Smooth muscle cell (in vitro differentiated cells): ENCODE measurements around the gene ZBTB43. TPM values are rescaled to one million over a fixed set of nuclear protein-coding genes. Genes with fewer than 3 reads are reported as not detected.

ENCODE experiments used
- DNase-seq: peaks from one replicate; lab custom pipeline; 2025; ENCODE audit not compliant: unreplicated experiment; lab: John Stamatoyannopoulos, UW
- H2AFZ ChIP-seq: fragments of 200-600 bp; sonication (generic); 2 replicates; pipeline ENCODE4 v1.6.0; 2016; ENCODE audit warnings: antibody characterized with exemption, low read depth, mild to moderate bottlenecking
- H3F3A ChIP-seq: fragments of 200-600 bp; sonication (generic); 2 replicates; pipeline ENCODE4 v1.6.0; 2017; ENCODE audit warnings: antibody characterized with exemption, low read depth
- H3K27ac ChIP-seq: fragments of 200-600 bp; sonication (generic); 2 replicates; pipeline ENCODE4 v1.5.1; 2016; ENCODE audit warnings: low read depth, mild to moderate bottlenecking
- H3K27me3 ChIP-seq: fragments of 200-600 bp; sonication (generic); 2 replicates; pipeline ENCODE4 v1.6.1; 2016; ENCODE audit warnings: low read depth, mild to moderate bottlenecking
- H3K36me3 ChIP-seq: fragments of 200-600 bp; sonication (generic); 2 replicates; pipeline ENCODE4 v1.5.1; 2016; ENCODE audit warnings: low read depth
- H3K4me1 ChIP-seq: fragments of 200-600 bp; sonication (generic); 2 replicates; pipeline ENCODE4 v1.5.1; 2016; ENCODE audit warnings: low read depth
- H3K4me2 ChIP-seq: fragments of 200-600 bp; sonication (generic); 2 replicates; pipeline ENCODE4 v1.6.0; 2016; ENCODE audit warnings: mild to moderate bottlenecking
- H3K4me3 ChIP-seq: fragments of 200-600 bp; sonication (generic); 2 replicates; pipeline ENCODE4 v1.5.1; 2016; ENCODE audit warnings: mild to moderate bottlenecking
- H3K79me2 ChIP-seq: fragments of 200-600 bp; sonication (generic); 2 replicates; pipeline ENCODE4 v1.6.0; 2016; ENCODE audit warnings: low read depth, mild to moderate bottlenecking
- H3K9ac ChIP-seq: fragments of 200-600 bp; sonication (generic); 2 replicates; pipeline ENCODE4 v1.6.0; 2016; ENCODE audit warnings: low read depth
- H3K9me3 ChIP-seq: fragments of 200-600 bp; sonication (generic); replicated peaks from 2 replicates; pipeline ENCODE4 v1.5.1; 2016; ENCODE audit warnings: low read depth
- H4K20me1 ChIP-seq: fragments of 200-600 bp; sonication (generic); 2 replicates; pipeline ENCODE4 v1.6.0; 2016; ENCODE audit warnings: low read depth
- WGBS: methylation state at CpG from one replicate; pipeline ENCODE4 v1.1.7; 2016; ENCODE audit warnings: low lambda C conversion rate; 5-methylcytosine and 5-hydroxymethylcytosine counted together
- polyA plus RNA-seq: library from polyadenylated mRNA; unstranded; fragments of >200 nt; fragmentation: Nextera tagmentation; extraction: Ambion mirVana; gene quantifications from 2 replicates; pipeline ENCODE4 v1.2.1, GENCODE V29; 2016
- total RNA-seq: library from RNA; depleted of rRNA; stranded (reverse); fragments of >200 nt; gene quantifications from 2 replicates; pipeline ENCODE4 v1.2.3, GENCODE V29; 2014
- TF ChIP-seq, protein P1 (sequence below): fragments of 200-600 bp; sonication (generic); IDR thresholded peaks from 2 replicates; pipeline ENCODE4 v1.5.1; 2017; ENCODE audit warnings: borderline replicate concordance, mild to moderate bottlenecking, antibody characterized with exemption; ENCODE audit not compliant: insufficient read depth, poor library complexity, severe bottlenecking

ZBTB43 gene
- total and polyA plus RNA-seq, 2 experiments from 2014 or later = 11.5 to 12.3 TPM

DNA sequence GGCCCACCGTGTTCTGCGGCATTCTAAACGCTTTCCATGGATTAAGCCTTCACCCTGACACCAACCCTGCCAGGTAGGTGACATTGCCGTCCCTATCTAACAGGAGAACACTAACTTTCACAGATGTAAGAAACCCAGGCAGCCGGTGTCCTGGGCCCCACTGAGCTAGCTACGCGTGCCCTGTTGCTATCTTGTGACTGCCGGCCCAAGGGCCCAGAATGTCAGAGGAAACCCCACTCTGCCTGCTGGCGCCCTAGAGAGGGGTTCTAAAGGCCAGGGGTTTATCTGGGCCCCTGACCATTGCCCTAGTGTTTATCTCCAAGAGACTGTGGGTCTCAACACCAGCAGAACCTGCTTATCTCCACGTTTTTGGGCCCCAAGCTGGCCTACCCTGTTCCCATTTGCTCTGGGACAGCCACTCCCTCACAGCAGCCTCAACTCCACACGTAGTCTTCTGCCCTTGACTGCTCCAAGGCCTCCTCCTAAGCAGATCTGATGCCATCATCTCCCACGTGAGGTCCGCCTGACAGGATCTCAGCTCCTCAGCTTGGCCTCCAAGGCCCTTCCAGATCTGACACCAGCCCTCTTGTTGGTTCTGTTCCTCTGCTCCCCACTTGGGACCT is 37.5 kb downstream of the ZBTB43 start:
- no peaks in the 10 kb centered on the region for H3K4me1 ChIP-seq
- no peak for DNase-seq

DNA sequence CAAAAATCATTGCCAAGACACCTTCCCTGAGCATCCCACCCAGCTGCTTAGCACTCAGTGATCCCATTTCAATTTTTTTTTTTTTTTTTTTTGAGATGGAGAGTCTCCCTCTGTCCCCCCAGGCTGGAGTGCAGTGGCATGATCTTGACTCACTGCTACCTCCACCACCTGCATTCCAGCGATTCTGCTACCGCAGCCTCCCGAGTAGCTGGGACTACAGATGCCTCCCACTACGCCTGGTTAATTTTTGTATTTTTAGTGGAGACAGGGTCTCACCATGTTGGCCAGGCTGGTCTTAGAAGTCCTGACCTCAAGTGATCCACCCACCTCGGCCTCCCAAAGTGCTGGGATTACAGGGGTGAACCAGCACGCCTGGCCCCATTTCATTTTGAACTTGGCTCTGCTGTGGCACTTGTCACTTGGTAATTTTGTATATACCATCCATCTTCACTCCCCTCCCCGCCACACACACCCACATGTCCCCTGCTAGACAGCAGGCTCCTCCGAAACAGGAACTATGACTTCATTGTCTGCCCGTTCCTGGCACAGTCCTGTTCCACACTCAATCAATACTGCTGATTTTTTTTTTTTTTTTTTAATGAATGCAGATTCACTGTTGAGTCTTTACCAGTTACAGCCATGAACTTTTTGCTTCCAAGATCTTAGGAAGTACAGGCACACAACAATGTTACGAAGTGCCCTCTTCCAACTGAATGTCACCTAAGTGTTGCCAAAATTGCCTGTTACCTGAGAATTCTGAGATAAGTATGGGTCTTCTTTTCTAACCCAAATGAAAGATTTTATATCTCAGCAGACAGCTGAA is 38.3 kb downstream of the ZBTB43 start:
- no peaks in the 10 kb centered on the region for H3K4me1 ChIP-seq
- H3K27ac ChIP-seq = no peak overlapping the region
- no peaks in the 10 kb centered on the region for H3K27me3 ChIP-seq
- no peaks in the 10 kb centered on the region for H3K79me2 ChIP-seq
- no peak overlapping the region for H3K9ac ChIP-seq
- H2AFZ ChIP-seq = no peak overlapping the region
- H3K9me3 ChIP-seq = no peaks in the 10 kb centered on the region
- no peaks in the 10 kb centered on the region for H3K36me3 ChIP-seq
- DNase-seq = no peak
- TF ChIP-seq, protein P1, sequence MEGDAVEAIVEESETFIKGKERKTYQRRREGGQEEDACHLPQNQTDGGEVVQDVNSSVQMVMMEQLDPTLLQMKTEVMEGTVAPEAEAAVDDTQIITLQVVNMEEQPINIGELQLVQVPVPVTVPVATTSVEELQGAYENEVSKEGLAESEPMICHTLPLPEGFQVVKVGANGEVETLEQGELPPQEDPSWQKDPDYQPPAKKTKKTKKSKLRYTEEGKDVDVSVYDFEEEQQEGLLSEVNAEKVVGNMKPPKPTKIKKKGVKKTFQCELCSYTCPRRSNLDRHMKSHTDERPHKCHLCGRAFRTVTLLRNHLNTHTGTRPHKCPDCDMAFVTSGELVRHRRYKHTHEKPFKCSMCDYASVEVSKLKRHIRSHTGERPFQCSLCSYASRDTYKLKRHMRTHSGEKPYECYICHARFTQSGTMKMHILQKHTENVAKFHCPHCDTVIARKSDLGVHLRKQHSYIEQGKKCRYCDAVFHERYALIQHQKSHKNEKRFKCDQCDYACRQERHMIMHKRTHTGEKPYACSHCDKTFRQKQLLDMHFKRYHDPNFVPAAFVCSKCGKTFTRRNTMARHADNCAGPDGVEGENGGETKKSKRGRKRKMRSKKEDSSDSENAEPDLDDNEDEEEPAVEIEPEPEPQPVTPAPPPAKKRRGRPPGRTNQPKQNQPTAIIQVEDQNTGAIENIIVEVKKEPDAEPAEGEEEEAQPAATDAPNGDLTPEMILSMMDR = no peak
- H3K4me2 ChIP-seq = peak overlapping the region; percentile 1
- no peaks in the 10 kb centered on the region for H3F3A ChIP-seq
- H3K4me3 ChIP-seq = no peak overlapping the region
- WGBS = 75% methylated on average over 10 of the region's 10 CpGs
- peaks cover 24% of the 10 kb centered on the region for H4K20me1 ChIP-seq

More for the DNA sequence above, 37.5 kb downstream of the ZBTB43 start:
- WGBS = 93% methylated on average over 13 of the region's 13 CpGs
- Histone ChIP-seq H3K27ac (no peak overlapping the region), H3K9me3 (no peaks in the 10 kb centered on the region), H3K27me3 (no peaks in the 10 kb centered on the region), H4K20me1 (peaks cover 32% of the 10 kb centered on the region), H2AFZ (no peak overlapping the region), H3K4me3 (no peak overlapping the region), H3K79me2 (no peaks in the 10 kb centered on the region), H3K36me3 (no peaks in the 10 kb centered on the region), H3K4me2 (no peak overlapping the region), H3K9ac (no peak overlapping the region), H3F3A (no peaks in the 10 kb centered on the region)
- TF ChIP-seq, protein P1 = no peak

DNA sequence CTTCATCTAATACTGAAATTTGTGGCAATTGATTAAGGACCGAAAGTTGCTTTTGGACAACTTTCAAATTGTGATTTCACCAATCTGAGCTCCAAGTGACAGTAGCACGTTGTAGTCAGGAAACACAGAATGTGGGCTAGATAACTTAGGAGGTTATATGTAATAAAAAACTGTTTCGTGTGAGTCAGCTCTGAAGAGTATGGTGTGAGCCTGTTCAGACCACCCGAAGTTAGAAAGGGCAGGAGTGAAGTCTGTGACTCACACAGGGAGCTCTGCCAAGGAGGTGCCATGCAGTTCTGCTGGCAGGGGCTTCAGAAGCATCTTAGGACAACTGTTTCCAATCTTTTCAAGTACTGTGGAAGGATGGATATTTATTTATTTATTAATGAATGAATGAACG is 39.2 kb downstream of the ZBTB43 start:
- Histone ChIP-seq H3F3A (no peaks in the 10 kb centered on the region), H3K27me3 (no peaks in the 10 kb centered on the region), H3K27ac (no peak overlapping the region), H2AFZ (no peak overlapping the region), H3K4me3 (no peak overlapping the region), H3K36me3 (no peaks in the 10 kb centered on the region), H3K4me1 (no peaks in the 10 kb centered on the region), H4K20me1 (peaks cover 17% of the 10 kb centered on the region), H3K9ac (no peak overlapping the region), H3K9me3 (no peaks in the 10 kb centered on the region), H3K79me2 (no peaks in the 10 kb centered on the region), H3K4me2 (peak overlapping the region; percentile 1)
- DNase-seq = no peak
- 41% methylated on average over 5 of the region's 5 CpGs for WGBS
- TF ChIP-seq, protein P1 = no peak
